ENCODE measurements around the gene CAMK2N2. TPM values are rescaled to one million over a fixed set of nuclear protein-coding genes. Genes with fewer than 3 reads are reported as not detected.
A peak's percentile ranks its signal among the peaks of the same experiment; 100 is the strongest.

CAMK2N2 gene
- total RNA-seq, 1 donor from 2014 or later = 0.35 TPM

GRCh38 chr3:184249412-184250166 is 11.8 kb downstream of the CAMK2N2 start, which contains the start of gene EEF1AKMT4:
EEF1AKMT4 (plus strand) TSS chr3:184249672; CDS start chr3:184249695, 23 bp downstream.
- TF ChIP-seq CTCF (conservative IDR thresholded peaks at IDR 0.05; ENCODE audit: low read depth, low read length) = no peak
- H3K4me3 ChIP-seq (ENCODE audit: low read depth, low read length) = peak within 1 kb of the TSS; percentile 88
- DNase-seq (ENCODE audit: low read depth) = peak; percentile 83

- TF ChIP-seq CTCF (conservative IDR thresholded peaks at IDR 0.05; ENCODE audit: low read depth, low read length) = no peak
- H3K4me3 ChIP-seq (ENCODE audit: low read depth, low read length) = peak within 1 kb of the TSS; percentile 88
- peak; percentile 35 for DNase-seq (ENCODE audit: low read depth)
Observed at GRCh38 chr3:184248454-184249411, 12.6 kb downstream of the CAMK2N2 start, which contains the start of gene ALG3. ALG3 (minus strand) TSS chr3:184248962; CDS start chr3:184248940, 22 bp downstream.

GRCh38 chr3:184242297-184242685 is 19.1 kb downstream of the CAMK2N2 start:
- DNase-seq (ENCODE audit: low read depth) = no peak

GRCh38 chr3:184241447-184242296 is 19.7 kb downstream of the CAMK2N2 start:
- peak; percentile 64 for TF ChIP-seq CTCF (conservative IDR thresholded peaks at IDR 0.05; ENCODE audit: low read depth, low read length)
- DNase-seq (ENCODE audit: low read depth) = no peak
- no peak overlapping the region for H3K4me3 ChIP-seq (ENCODE audit: low read depth, low read length)

More at GRCh38 chr3:184242297-184242685, 19.1 kb downstream of the CAMK2N2 start:
- no peak for TF ChIP-seq CTCF (conservative IDR thresholded peaks at IDR 0.05; ENCODE audit: low read depth, low read length)
- H3K4me3 ChIP-seq (ENCODE audit: low read depth, low read length) = no peak overlapping the region

- DNase-seq (ENCODE audit: low read depth) = no peak
- no peak overlapping the region for H3K4me3 ChIP-seq (ENCODE audit: low read depth, low read length)
- TF ChIP-seq CTCF (conservative IDR thresholded peaks at IDR 0.05; ENCODE audit: low read depth, low read length) = no peak
Observed at GRCh38 chr3:184241141-184241446, 20.3 kb downstream of the CAMK2N2 start.

- no peak for DNase-seq (ENCODE audit: low read depth)
- H3K4me3 ChIP-seq (ENCODE audit: low read depth, low read length) = no peak overlapping the region
Observed at GRCh38 chr3:184240384-184241140, 20.8 kb downstream of the CAMK2N2 start.

More at GRCh38 chr3:184240384-184241140, 20.8 kb downstream of the CAMK2N2 start:
- TF ChIP-seq CTCF (conservative IDR thresholded peaks at IDR 0.05; ENCODE audit: low read depth, low read length) = peak; percentile 5

Measured in epithelial cell of proximal tubule (primary cell).